HepG2 (cell line): Measurements from ENCODE around the gene S1PR5. TPM values are rescaled to one million over a fixed set of nuclear protein-coding genes. Genes with fewer than 3 reads are reported as not detected.

Experiments used
- ARNTL ChIP-seq: sonication (generic); formaldehyde crosslinking; IDR thresholded peaks from 2 replicates; pipeline ENCODE4 v1.4.0; 2020; ENCODE audit warnings: mild to moderate bottlenecking, missing genetic modification reagents
- DMAP1 ChIP-seq: IDR thresholded peaks from 2 replicates; pipeline ENCODE4 v1.6.1; 2016
- EED ChIP-seq: sonication (generic); formaldehyde crosslinking; IDR thresholded peaks from 2 replicates; pipeline ENCODE4 v1.5.0; 2020; ENCODE audit warnings: mild to moderate bottlenecking, missing genetic modification reagents
- FOXK2 ChIP-seq: fragments of 450-650 bp; IDR thresholded peaks from 2 replicates; pipeline ENCODE4 v1.6.1; 2016
- IRX3 ChIP-seq: sonication (generic); formaldehyde crosslinking; IDR thresholded peaks from 2 replicates; pipeline ENCODE4 v1.8.1; 2023; ENCODE audit warnings: mild to moderate bottlenecking, low read depth, missing genetic modification reagents, borderline replicate concordance
- JDP2 ChIP-seq: sonication (generic); formaldehyde crosslinking; IDR thresholded peaks from 2 replicates; pipeline ENCODE4 v1.8.1; 2022; ENCODE audit warnings: missing genetic modification reagents, borderline replicate concordance
- JUND ChIP-seq: sonication (generic); formaldehyde crosslinking; IDR thresholded peaks from 2 replicates; pipeline ENCODE4 v1.8.0; 2022; ENCODE audit warnings: mild to moderate bottlenecking, missing genetic modification reagents
- KDM2A ChIP-seq: sonication (generic); formaldehyde crosslinking; IDR thresholded peaks from 2 replicates; pipeline ENCODE4 v1.4.0; 2020; ENCODE audit warnings: low read depth, missing genetic modification reagents, borderline replicate concordance
- NFYB ChIP-seq: sonication (generic); formaldehyde crosslinking; IDR thresholded peaks from 2 replicates; pipeline ENCODE4 v1.4.0; 2020; ENCODE audit warnings: missing genetic modification reagents
- PLSCR1 ChIP-seq: sonication (generic); formaldehyde crosslinking; IDR thresholded peaks from 2 replicates; pipeline ENCODE4 v1.5.0; 2020; ENCODE audit warnings: missing genetic modification reagents, mild to moderate bottlenecking, borderline replicate concordance
- SALL1 ChIP-seq: sonication (generic); formaldehyde crosslinking; IDR thresholded peaks from 2 replicates; pipeline ENCODE4 v1.8.0; 2022; ENCODE audit warnings: mild to moderate bottlenecking, missing genetic modification reagents
- SMARCC2 ChIP-seq: fragments of 450-650 bp; IDR thresholded peaks from 2 replicates; pipeline ENCODE4 v1.6.1; 2017; ENCODE audit warnings: antibody characterized with exemption, mild to moderate bottlenecking
- SP5 ChIP-seq: IDR thresholded peaks from 2 replicates; pipeline ENCODE4 v1.6.1; 2016; ENCODE audit warnings: low read depth, borderline replicate concordance
- TARDBP ChIP-seq: sonication (generic); formaldehyde crosslinking; IDR thresholded peaks from 2 replicates; pipeline ENCODE4 v1.8.0; 2022; ENCODE audit warnings: mild to moderate bottlenecking, missing genetic modification reagents
- TCF12 ChIP-seq, 2 experiments: fragments of 450-650 bp in 1 of 2; sonication (generic) in 1 of 2; formaldehyde crosslinking in 1 of 2; IDR thresholded peaks; 2 replicates each; pipeline versions ENCODE4 v1.6.1 to v1.8.0; 2017 to 2022; ENCODE audit warnings: antibody characterized with exemption in 1 of 2, mild to moderate bottlenecking in 1 of 2, missing genetic modification reagents in 1 of 2, moderate library complexity in 1 of 2
- ZFP91 ChIP-seq: sonication (generic); formaldehyde crosslinking; IDR thresholded peaks from 2 replicates; pipeline ENCODE4 v1.9.0; 2022; ENCODE audit warnings: missing genetic modification reagents, mild to moderate bottlenecking, borderline replicate concordance
- ZNF280B ChIP-seq: sonication (generic); formaldehyde crosslinking; IDR thresholded peaks from 2 replicates; pipeline ENCODE4 v1.5.0; 2020; ENCODE audit warnings: missing genetic modification reagents, mild to moderate bottlenecking, borderline replicate concordance
- ZNF468 ChIP-seq: sonication (generic); formaldehyde crosslinking; IDR thresholded peaks from 2 replicates; pipeline ENCODE4 v1.8.0; 2022; ENCODE audit warnings: mild to moderate bottlenecking, moderate library complexity, missing genetic modification reagents
- ZNF546 ChIP-seq: sonication (generic); formaldehyde crosslinking; conservative IDR thresholded peaks from 2 replicates; pipeline ENCODE4 v1.8.1; 2023; ENCODE audit warnings: mild to moderate bottlenecking, missing genetic modification reagents
- ZNF724P ChIP-seq: sonication (generic); formaldehyde crosslinking; IDR thresholded peaks from 2 replicates; pipeline ENCODE4 v1.8.0; 2022; ENCODE audit warnings: missing genetic modification reagents, borderline replicate concordance
- ZNF768 ChIP-seq: sonication (generic); formaldehyde crosslinking; IDR thresholded peaks from 2 replicates; pipeline ENCODE4 v1.4.0; 2020; ENCODE audit warnings: missing genetic modification reagents
- ZNF775 ChIP-seq: sonication (generic); formaldehyde crosslinking; IDR thresholded peaks from 2 replicates; pipeline ENCODE4 v1.4.0; 2020; ENCODE audit warnings: missing genetic modification reagents, mild to moderate bottlenecking, moderate library complexity, borderline replicate concordance
- ZNF782 ChIP-seq: sonication (generic); formaldehyde crosslinking; IDR thresholded peaks from 2 replicates; pipeline ENCODE4 v1.4.0; 2020; ENCODE audit warnings: missing genetic modification reagents, mild to moderate bottlenecking, borderline replicate concordance
- ZNF800 ChIP-seq: sonication (generic); formaldehyde crosslinking; IDR thresholded peaks from 2 replicates; pipeline ENCODE4 v1.4.0; 2020; ENCODE audit warnings: missing genetic modification reagents
- polyA plus RNA-seq, 8 experiments: library from polyadenylated mRNA; depleted of rRNA in 3 of 8; stranded (reverse) in 7 of 8; unstranded in 1 of 8; fragments of >200 nt; fragmentation: Illumina TruSeq in 4 of 8; extraction: Trizol in 4 of 8; gene quantifications; 2 replicates each; pipeline versions ENCODE4 v1.2.1 to v1.2.3, GENCODE V29; 2011 to 2016; ENCODE audit warnings: low read depth in 4 of 8, missing spikeins in 1 of 8, mixed read lengths in 1 of 8; ENCODE audit not compliant: insufficient read depth in 1 of 8
- total RNA-seq, 5 experiments: library from RNA; depleted of rRNA; stranded (reverse); fragments of >200 nt; fragmentation: Illumina TruSeq; extraction: Trizol; gene quantifications; 2 replicates each; pipeline ENCODE4 v1.2.3, GENCODE V29; 2016; ENCODE audit warnings: low read depth in 1 of 5

The S1PR5 gene
- total and polyA plus RNA-seq, 2 of the 13 experiments (the other 11 are each of a cell fraction or from before 2014, with no cell fraction given): 0.04 TPM; not detected in 1

- TF ChIP-seq ZNF800 (CRISPR knock-in tag): no peak
- TF ChIP-seq ZNF724P (CRISPR knock-in tag): peak; percentile 49; the same call in 1 of the 2 replicates
- peak; percentile 59; the same call in 1 of the 2 replicates for TF ChIP-seq IRX3 (CRISPR knock-in tag)
- TF ChIP-seq TARDBP (CRISPR knock-in tag): peak; percentile 68; the same call in 1 of the 2 replicates
- no peak for TF ChIP-seq ZNF782 (CRISPR knock-in tag)
- TF ChIP-seq ARNTL (CRISPR knock-in tag): peak; percentile 76; the same call in 1 of the 2 replicates
- peak; percentile 59; the same call in 1 of the 2 replicates for TF ChIP-seq EED (CRISPR knock-in tag)
- peak; percentile 50; the same call in 1 of the 2 replicates for TF ChIP-seq ZFP91 (CRISPR knock-in tag)
- TF ChIP-seq ZNF468: no peak
- TF ChIP-seq JUND (CRISPR knock-in tag): peak; percentile 45; the same call in 1 of the 2 replicates
- 0 out of 2 replicates have a peak, but pooled peaks have one; percentile 41 for TF ChIP-seq ZNF775 (CRISPR knock-in tag)
- peak; percentile 61; the same call in 1 of the 2 replicates for TF ChIP-seq SALL1 (CRISPR knock-in tag)
- no peak for TF ChIP-seq TCF12 (IDR thresholded peaks at IDR 0.05)
- TF ChIP-seq TCF12 (CRISPR knock-in tag; IDR thresholded peaks at IDR 0.05): peak; percentile 87
- TF ChIP-seq ZNF546 (CRISPR knock-in tag): peak; percentile 37; the same call in 1 of the 2 replicates
- TF ChIP-seq KDM2A (CRISPR knock-in tag): peak; percentile 59; the same call in 1 of the 2 replicates
- no peak for TF ChIP-seq FOXK2
- TF ChIP-seq ZNF280B (CRISPR knock-in tag): no peak
- TF ChIP-seq DMAP1 (CRISPR knock-in tag): no peak; the same call in 1 of the 2 replicates
- peak; percentile 81 for TF ChIP-seq SP5
- TF ChIP-seq SMARCC2: no peak
- peak; percentile 86 for TF ChIP-seq PLSCR1
- TF ChIP-seq JDP2 (CRISPR knock-in tag): peak; percentile 57; the same call in 1 of the 2 replicates
- TF ChIP-seq NFYB (CRISPR knock-in tag): peak; percentile 23; the same call in 1 of the 2 replicates
- no peak for TF ChIP-seq ZNF768 (CRISPR knock-in tag)
These were observed 14.7 kb downstream of the S1PR5 start (continued) for GRCh38 chr19:10502524-10503001.
